Glomerular visceral epithelial cell (primary cell): ENCODE data around the gene VIM.
A peak's percentile ranks its signal among the peaks of the same experiment; 100 is the strongest.
"Not testable (repeated sequence)": the region's sequence is repeated elsewhere in the genome, so short reads cannot be mapped to it uniquely, and the experiment has no call there.

ENCODE experiments used
- DNase-seq: peaks from one replicate; pipeline ENCODE4 v3.0.0-alpha.2; 2016; ENCODE audit errors: extremely low spot score

The VIM gene

GRCh38 chr10:17256051-17256450 lies 28.0 kb downstream of the VIM start:
- DNase-seq: no peak

- no peak for DNase-seq
Measured at GRCh38 chr10:17256627-17257026, 28.6 kb downstream of the VIM start.

- DNase-seq: peak; percentile 74
Measured at GRCh38 chr10:17257466-17258321, 29.7 kb downstream of the VIM start.

- DNase-seq: no peak
Measured at GRCh38 chr10:17262502-17262901, 34.5 kb downstream of the VIM start.

GRCh38 chr10:17263580-17263979 lies 35.5 kb downstream of the VIM start:
- DNase-seq: no peak

GRCh38 chr10:17265468-17265867 lies 37.4 kb downstream of the VIM start:
- no peak for DNase-seq

- DNase-seq: not testable (repeated sequence)
Measured at GRCh38 chr10:17266549-17266948, 38.5 kb downstream of the VIM start.

- DNase-seq: no peak
Measured at GRCh38 chr10:17272648-17273047, 44.6 kb downstream of the VIM start.

GRCh38 chr10:17273403-17273802 lies 45.4 kb downstream of the VIM start:
- DNase-seq: peak; percentile 57

GRCh38 chr10:17276756-17277424 lies 48.8 kb downstream of the VIM start:
- no peak for DNase-seq

GRCh38 chr10:17278607-17279240 lies 50.7 kb downstream of the VIM start:
- no peak for DNase-seq

- DNase-seq: no peak
Measured at GRCh38 chr10:17282311-17282710, 54.3 kb downstream of the VIM start.

- no peak for DNase-seq
Measured at GRCh38 chr10:17286562-17287550, 58.8 kb downstream of the VIM start.
